Amniotic epithelial cell (primary cell): ENCODE results near the gene WWC2.

Experiments
- DNase-seq: peaks from one replicate; pipeline ENCODE4 v3.0.0-alpha.2; 2010; ENCODE audit warnings: low read depth

The WWC2 gene

DNA sequence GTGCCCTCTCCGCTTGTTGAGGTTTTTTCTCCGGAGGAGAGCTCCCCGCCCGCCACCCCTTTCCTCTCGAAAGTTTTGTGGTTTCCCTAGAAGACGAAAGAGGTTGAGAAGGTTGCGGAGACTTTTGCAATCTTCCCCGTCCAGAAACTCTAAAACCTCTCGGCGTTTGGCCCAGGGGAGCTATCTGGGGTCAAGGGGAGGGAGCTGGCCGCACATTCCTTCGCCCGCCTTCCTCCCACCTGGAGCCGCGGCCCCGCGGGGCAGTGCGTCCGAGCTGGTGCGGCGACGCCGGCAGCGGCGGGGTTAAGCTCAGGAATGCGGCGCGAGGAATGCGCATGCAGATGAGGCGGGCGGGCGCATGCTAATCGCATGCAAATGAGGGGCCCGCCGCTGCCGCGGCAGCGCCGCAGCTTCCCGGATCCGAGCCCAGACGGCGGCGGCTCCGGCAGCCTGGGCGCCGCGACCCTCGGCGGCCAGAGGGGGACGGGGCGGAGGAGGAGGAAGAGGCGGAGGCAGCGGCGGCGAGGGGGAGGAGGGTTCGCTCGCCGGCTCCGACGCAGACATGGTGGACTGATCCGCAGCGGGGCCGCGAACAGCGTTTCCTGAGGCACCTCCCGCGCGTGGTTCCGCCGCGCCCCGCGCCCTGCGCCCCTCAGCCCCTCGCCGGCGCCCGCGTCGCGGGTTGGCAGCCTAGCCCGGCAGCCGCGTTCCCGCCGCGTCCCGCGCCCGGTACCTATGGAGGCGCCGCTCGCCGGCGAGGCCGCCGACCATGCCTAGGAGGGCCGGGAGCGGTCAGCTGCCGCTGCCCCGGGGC lies at the start of gene WWC2:
Gene WWC2 (plus strand): TSS at position 535 of the 814 bp plus-strand sequence. CDS start 235 bp downstream, at position 770.
- peak; percentile 95 for DNase-seq

DNA sequence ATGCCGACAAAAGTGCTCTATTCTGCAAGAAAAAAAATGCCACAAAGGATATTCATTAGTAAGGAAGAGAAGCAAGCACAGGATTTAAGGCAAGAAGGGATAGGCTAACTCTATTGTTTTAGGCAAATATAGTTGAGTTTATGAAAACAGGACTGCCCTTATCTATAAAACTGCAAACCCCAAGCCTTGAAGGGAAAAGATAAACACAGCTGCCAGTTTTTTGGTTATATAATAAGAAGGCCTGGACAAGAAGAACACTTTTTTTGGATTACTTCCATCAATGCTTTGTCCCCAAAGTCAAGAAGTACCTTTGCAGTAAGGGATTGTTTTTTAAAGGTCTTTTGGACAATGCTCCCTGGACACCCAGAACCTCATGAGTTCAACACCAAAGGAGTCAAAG lies 45.4 kb upstream of the WWC2 start:
- DNase-seq = no peak

DNA sequence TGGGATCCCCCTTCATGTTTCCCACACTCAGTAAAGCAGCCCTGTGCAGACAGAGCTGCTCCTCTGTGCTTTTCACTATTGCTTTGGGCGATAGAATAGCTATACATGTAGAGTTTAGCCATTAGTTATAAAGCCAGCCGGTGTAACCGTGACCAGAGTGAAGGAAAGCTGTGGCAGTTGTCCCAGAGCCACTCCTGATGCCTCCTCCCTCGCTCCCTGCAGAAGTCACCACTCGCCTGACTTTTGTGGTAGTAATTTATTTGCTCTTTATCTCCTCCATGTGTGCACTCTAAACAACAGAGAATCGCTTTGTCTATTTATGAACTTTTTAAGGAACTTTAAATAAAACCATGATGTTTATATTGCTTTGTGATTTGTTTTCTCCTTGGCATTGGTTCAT lies 41.8 kb upstream of the WWC2 start:
- no peak for DNase-seq

DNA sequence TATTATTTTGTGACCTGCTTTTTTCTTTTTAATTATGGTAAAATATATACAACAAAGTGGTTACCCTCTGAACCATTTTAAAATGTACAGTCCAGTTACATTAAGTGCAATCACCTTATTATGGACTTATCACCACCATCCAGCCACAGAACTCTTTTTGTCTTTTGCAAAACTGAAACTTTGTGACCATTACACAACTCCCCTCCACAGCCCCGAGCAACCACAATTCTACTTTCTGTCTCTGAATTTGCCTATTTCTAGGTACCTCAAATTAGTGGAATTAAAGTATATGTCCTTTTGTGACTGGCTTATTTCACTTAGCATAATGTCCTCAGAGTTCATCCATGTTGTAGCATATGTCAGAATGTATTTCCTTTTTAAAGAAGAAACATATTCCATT lies 39.3 kb upstream of the WWC2 start:
- no peak for DNase-seq

DNA sequence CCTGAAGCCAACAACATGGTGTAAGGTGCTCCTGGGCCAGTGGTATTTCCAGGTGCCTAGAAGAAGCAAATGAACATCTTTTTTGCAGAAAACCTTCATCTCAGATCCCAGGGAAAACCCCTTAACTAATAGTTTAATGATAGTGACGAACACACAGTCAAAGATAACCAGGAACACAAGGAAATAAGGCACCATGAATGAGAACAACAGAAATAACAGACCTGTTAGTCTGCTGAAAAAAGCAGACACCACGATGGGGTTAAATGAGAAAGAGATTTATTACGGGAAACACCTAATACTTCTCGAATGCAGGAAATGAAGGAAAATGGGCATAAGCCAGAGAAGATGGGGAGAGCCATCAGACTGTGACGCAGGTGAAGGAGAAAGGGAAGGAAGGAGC lies 30.6 kb upstream of the WWC2 start:
- no peak for DNase-seq

DNA sequence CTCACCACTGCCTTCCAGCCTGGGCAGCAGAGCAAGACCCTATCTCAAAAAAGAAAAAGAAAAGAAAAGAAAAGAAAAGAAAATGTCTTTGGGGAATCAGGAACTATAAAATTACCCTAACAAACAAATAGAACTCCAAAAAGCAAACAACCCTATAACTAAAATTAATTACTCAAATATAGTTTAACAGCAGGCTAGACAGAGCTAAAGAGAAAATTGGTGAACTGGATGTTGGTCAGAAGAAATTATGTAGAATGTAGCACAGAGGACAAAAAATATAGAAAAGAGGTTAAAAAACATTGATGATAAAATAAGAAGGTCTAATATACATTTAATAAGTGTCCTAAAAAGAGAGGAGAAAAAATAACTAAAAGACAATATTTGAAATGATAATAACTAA lies 27.8 kb upstream of the WWC2 start:
- no peak for DNase-seq

DNA sequence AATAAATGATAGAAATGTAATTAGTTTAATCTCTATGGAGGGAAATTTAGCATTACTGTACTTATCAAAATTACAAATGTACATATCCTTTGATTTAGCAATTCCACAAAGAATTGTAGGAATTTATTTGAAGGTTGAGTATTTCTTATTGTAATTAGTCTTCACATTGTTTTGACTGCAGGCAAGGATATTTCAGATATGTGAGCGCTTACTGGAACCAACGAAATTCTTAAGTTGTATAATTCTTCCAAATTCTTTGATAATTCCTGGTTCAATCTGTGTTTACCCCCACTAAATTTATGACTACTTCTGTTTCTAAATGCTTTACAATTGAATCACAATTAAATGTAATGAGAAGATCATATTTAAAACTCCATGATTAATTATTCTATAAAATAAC lies 26.9 kb upstream of the WWC2 start:
- peak; percentile 53 for DNase-seq

DNA sequence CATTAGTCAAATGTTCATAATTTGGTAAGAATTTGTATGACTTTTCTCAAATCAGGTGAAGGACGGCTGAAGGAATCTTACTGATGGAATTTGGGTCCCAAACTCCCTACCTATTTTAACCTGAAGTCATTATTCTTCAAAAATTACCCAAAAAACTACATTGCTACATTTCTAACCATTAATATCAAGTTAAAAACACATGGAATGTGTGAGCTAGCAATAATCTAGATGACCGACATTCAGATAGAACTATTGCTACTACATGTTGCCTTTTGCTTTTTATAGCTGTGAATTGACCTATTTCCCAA lies 25.3 kb upstream of the WWC2 start:
- no peak for DNase-seq

DNA sequence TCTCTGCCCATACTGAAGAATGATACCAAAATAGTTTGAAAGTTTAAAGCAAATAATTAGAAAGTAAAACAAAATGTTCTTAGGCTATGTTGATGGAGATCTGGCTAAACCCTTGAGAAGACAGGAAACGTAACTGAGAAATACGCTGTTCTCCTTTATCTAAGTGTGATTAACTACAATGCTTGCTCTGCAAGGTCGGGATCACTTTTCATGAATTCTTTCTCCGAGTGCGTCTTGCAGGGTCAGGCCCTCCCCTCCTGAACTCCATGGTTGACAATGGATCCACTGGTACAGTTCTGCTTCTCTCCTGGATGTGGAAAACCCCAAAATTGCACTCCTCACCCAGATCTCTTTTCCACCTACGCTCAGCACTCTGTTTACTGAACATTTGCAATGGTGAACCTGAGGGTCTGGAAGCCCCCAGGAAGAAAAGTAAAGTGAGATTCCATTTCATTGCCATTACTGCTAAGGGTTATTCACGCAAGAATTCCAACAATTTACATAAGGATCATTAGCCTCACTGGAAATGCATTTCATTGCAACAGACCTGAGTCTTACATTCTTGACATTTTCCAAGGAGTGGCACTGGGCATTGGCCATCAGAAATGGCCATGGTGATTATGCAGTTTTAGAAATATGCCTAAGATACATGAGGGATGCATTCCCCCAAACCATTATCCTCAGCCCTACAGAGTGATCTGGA lies 24.6 kb upstream of the WWC2 start:
- peak; percentile 65 for DNase-seq

DNA sequence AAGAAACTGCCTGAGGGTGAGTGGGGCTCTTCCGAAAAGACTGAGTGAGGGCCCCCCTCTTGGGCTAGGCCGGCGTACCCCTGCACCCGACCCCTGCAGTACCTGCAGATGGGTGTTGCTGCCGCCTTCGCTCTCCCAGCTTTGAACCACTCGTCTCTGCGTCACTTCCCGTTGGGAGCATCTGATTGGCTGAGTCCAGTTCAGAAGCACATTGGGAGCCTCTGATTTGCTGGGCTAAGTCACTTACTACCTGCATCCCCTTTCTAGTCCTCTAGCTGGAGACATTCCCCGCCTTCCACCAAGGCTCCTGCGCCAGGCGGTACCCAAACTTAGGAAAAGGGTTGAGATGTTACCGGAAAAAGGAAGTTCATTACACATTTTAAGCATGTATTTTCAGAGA lies 20.4 kb upstream of the WWC2 start:
- no peak for DNase-seq

DNA sequence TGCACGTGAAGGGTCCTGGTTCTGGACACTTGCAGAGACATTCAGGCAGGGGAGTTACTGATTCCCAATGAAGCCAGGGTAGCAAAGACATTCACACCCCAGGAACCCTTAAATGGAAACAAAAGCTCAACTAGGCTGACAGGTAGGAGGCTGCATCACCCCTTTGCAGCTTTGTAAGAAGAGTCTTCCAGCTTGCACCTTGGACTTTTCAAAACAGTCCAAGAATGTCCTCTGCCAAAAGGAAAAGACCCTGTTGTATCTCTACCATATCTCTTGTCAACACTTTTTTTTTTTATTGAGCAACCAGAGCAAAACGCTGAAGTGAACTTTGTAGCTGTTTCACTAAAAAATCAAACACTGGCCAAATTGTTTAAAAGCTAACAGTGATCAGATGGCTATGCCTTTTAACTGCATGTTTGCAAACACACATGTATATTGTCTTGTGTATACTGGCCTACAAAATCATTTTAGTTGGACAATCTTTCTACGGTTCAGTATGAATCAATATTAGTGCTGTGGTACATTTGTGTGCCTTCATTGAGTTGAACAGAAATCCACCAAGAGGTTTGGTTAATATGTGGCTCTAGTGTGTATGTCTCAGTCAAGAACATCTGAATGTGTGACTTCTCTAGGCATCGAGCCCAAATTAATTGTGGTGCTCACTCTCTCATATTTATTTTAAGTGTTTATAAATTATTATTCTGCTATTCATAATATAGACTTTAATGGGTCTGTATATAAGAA lies 18.5 kb upstream of the WWC2 start:
- DNase-seq = no peak

DNA sequence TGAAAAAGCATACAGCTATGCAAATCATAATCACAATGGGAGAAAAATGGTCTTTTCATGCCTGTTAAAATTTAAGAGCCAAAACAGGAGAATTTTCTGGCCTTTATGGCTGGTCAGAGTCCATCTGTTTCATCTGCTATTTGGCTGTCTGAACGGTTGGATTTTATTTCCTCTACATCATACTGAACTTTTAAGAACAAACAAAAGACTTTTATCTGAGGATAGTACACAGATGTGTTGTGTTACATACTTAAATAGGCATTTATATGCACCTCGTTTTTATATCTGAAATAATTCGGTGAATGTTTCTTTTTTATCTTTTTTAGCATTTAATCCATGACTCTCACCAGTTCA lies 18.0 kb upstream of the WWC2 start:
- DNase-seq = no peak

DNA sequence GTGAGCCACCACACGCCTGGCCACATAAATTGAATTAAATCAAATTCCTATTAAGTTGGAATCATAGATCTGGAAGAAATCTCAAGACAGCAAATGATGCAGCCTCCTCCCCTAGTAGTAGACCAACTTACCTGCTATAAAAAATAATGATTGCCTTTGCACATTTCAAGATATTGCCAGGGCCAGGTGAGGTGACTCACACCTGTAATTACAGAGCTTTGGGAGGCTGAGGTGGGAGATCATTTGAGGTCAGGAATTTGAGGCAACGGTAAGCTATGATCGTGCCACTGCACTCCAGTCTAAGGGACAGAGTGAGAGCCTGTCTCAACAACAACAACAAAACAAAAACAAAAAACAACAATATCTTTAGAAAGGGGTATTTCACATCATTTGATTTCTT lies 17.0 kb upstream of the WWC2 start:
- DNase-seq = no peak

DNA sequence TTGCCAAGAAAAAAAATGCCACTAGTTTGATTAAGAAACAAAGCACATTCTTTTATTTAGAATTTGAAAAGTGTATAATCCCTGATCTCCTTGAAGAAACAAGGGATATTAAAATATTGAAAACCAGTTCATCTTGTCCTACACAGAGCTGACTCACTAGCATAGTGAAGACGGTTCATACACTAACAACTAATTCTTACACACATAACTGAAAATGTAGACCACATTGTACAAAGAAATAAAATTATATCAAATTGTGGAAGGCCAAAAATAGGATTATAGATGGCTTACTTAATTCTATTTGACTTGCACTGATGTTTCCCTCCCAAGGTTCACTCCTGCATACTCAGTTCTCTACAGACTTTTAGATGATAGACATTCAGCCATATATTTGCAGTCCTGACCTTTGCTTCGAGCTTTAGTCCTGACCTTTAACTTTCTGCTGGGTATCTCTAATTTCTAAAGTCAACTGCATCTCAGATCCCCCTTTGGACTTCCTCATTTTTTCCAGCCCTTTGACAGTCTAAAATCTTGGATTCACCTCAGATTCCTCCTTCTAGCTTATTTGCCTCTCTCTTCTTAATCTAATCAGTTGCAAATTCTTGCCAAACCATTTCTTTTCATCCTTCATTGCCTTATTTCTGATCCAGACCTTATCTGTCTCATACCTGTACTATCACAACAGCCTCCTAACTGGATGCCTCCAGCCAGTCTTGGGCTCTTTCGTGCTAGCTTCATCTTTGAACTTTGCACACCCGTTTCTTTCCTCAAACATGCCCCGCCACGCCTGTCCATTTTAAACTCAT lies 4.5 kb upstream of the WWC2 start:
- DNase-seq = no peak

DNA sequence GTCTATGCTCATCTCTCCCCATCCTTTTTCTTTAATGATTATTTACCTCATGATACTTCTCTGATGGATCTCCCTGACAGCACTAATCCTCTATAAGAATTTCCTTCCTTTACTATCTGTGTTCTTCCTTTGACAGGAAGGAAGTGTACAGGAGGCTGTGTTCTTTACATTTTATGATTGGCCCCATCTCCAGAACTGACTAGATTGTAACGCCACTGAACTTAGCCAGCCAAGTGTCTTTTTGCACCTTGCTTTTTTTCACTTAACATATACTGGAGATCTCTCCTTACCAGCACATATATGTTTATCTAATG lies 3.9 kb upstream of the WWC2 start:
- DNase-seq = no peak

DNA sequence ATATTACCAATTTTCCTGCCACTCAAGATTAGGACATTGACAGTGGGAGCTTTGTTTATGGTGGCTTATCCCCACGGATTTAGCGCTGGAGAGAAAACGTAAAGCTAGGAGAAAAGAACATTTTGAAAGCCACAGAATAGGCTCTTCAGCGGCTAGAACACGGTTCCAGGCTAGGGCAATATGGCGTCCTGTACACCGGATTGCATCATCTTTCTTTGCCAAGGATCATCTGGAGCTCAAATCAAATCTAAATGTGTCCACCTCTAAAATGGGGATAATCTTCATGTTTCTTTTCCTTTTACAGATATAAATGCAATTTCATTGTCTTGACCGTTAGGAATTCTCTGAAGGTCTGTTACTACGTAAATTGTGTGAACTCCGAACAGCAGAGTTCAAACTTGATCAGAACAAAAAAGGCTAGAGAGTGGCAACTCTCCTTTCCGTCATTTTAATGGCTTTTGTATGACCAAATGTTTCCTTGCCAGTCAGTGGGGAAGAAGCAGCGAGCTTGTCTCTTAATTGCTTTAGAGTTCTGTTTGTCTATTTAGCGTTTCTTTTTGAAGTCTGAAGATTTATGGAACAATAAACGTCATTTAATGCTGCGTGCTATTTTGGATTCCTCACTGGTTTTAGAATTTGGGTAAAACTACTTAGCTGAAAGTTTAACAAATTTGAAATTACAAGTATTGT lies 2.6 kb upstream of the WWC2 start:
- DNase-seq = no peak

DNA sequence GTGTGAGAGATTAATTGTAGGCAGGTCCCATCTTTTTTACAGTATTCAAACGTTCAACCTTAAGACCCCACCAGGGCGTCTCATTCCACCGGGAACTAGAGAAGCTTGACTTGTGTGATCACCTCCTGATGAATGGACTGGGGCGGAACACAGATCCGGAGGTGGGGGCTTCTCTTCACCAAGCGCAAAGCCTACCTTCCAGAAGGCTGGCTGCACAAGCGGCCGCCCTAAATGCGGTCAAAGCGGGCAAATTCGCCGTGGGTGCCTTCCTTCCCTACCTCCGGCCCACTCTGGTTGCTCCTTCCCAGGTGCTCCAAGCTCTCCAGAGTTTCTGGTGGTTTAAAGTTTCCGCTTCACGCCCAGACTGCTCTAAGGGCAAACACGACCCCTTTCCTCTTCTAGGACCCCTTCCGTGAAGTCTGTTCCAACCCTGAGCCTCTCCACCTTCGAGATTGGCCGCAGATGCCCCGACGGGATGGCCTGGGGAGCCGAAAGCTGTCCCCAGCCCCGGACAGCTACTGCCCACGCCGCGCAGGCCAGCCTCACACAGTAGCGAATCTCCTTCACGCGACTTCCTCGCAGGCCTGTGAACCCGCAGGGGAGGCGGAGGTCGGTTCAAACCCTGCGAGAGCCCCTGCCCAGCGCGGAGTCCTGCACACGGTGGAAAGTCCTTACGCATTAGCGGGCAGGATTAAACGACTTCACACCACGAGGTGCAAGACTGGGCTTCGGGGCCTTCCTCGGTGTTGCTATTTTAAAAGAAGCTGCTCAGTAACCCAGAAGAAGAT lies 1.6 kb upstream of the WWC2 start:
- peak; percentile 34 for DNase-seq

DNA sequence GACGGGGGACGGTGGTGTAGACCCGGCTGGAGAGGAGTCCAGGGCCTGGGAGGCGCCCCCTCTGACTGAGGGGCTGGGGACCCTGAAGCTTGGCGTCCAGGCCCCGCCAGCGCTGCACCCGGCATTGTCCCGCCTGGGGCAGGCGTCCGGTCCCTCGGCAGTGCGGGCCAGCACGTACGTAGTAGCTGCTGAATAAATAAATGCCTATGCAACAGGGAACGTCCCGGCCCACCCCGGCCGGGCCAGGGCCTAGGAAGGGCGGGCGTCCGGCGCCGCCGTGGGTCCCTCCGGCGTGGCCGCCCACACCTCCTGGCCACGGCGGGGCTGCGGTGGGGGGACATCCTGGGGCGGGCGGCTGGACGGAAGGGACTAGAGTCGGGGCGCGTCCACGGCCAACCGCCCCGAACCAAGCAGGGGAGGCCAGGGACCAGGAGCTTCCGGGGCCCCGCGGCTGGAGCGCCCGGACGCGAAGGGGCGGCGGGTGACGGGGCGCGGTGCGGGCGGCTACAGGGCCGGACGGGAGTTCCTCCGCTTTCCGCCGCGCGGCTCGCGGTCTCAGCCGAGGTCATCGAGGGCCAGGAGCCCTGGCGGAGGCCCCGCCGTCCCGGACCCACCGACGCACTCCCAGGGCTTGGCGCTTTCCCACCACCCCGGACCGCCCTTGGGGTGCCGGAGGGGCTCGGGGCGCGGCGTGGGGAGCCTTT lies 886 bp upstream of the WWC2 start:
- DNase-seq = peak; percentile 42

DNA sequence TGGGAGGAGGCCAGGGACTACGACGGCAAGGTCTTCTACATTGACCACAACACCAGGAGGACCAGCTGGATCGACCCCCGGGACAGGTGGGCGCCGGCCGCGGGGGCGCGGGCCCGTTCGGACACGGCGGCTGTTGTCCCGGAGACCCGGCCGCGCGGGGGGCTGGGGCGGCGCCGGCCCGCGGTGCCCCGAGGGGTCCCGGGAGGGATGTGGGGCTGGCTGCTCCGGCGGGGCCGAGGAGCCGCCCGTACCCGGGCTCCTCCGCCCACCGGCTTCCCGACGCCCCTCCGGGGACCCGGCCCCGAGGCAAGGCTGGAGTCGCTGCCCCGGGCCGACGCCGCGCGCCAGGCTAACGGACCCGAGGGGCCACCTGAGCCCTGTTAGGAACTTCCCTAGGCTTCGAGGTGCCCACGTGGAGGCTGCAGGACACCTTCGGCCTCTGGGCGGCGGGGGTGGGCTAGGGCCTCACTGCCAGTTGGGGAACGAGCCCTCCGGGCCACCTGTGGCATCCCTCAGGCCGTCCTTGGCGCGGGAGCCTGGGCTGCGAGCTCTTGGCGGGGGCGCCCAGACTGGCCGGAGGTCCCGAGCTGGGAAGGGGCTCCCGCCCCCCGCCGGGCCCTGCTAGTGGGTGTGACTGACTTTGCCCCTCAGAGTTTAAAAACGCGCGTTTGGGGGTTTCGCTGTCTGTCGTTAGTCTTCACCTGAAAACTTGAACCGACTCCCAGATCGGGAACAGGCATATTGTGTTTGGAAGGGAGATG lies 660 bp downstream of the WWC2 start:
- no peak for DNase-seq

DNA sequence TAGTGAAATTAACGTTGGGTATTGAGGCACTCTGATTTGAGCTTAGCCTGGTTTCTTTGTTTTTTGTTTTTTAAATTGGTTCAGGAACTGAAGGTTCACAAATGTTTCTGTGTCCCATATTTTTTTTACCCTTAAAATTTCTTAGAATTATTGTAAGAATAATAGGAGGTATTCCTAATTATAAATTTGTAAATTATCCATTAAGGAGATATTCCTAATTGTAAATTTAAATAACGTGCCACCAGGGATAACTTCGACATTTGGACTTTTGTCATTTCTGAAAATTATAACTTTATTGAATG lies 1.2 kb downstream of the WWC2 start:
- DNase-seq = no peak
